ENCODE results near the gene CENPX. TPM values are rescaled to one million over a fixed set of nuclear protein-coding genes. Genes with fewer than 3 reads are reported as not detected.
A peak's percentile ranks its signal among the peaks of the same experiment; 100 is the strongest.

Gene CENPX
- total RNA-seq, 1 experiment from 2014 or later = 77.9 TPM

- no peak overlapping the region for H3K4me3 Mint-ChIP-seq
- H3T11ph ChIP-seq (ENCODE audit: low read length) = no peak overlapping the region
Observed at GRCh38 chr17:82047914-82048570, 25.4 kb upstream of the CENPX start.

More at GRCh38 chr17:82047914-82048570, 25.4 kb upstream of the CENPX start:
- Histone ChIP-seq H2BK120ac (ENCODE audit: low read depth, low read length, poor library complexity, severe bottlenecking) (no peak overlapping the region), H2BK12ac (ENCODE audit: insufficient read length, low read depth, low read length) (no peak overlapping the region), H3K18ac (ENCODE audit: insufficient read length, low read depth, low read length) (no peak overlapping the region), H2AFZ (ENCODE audit: low read length) (no peak overlapping the region), H3K9me3 (ENCODE audit: control insufficient read depth, low read depth, low read length) (no peaks in the 10 kb centered on the region), H3K79me2 (ENCODE audit: insufficient read depth, low read length) (no peaks in the 10 kb centered on the region), H3K4me1 (ENCODE audit: insufficient read depth, low read length) (no peaks in the 10 kb centered on the region; the same call in 1 of the 2 replicates), H2BK15ac (ENCODE audit: low read depth, low read length) (no peak overlapping the region), H3K4ac (ENCODE audit: low read depth, low read length) (no peak overlapping the region), H3K23ac (ENCODE audit: insufficient read length, low read depth, low read length) (no peak overlapping the region), H3K27ac (ENCODE audit: insufficient read length, low read depth, low read length) (no peak overlapping the region), H2BK20ac (ENCODE audit: low read depth, low read length, poor library complexity, severe bottlenecking) (no peak overlapping the region), H4K91ac (ENCODE audit: insufficient read length, low read depth, low read length) (no peak overlapping the region), H2BK5ac (ENCODE audit: insufficient read length, low read length) (no peak overlapping the region), H3K27me3 (ENCODE audit: insufficient read depth, low read length) (no peaks in the 10 kb centered on the region), H4K8ac (replicated peaks; ENCODE audit: insufficient read length, low read depth, low read length) (no peak overlapping the region), H3K4me2 (ENCODE audit: insufficient read depth, insufficient read length, low read length) (no peak overlapping the region), H3K14ac (ENCODE audit: insufficient read depth, low read length) (no peak overlapping the region), H4K20me1 (ENCODE audit: control insufficient read depth, insufficient read depth, insufficient read length) (no peaks in the 10 kb centered on the region), H4K5ac (ENCODE audit: insufficient read length, low read depth, low read length) (no peak overlapping the region), H3K23me2 (ENCODE audit: insufficient read length, low read depth, low read length, poor library complexity, severe bottlenecking) (no peaks in the 10 kb centered on the region), H3K79me1 (ENCODE audit: insufficient read depth, low read depth, low read length, poor library complexity, severe bottlenecking) (peaks cover 2% of the 10 kb centered on the region), H3K9ac (ENCODE audit: extremely low read depth, insufficient read length, low read length) (no peak overlapping the region), H3K56ac (ENCODE audit: insufficient read length, low read depth, low read length) (no peak overlapping the region), H2AK5ac (ENCODE audit: insufficient read length, low read length) (no peak overlapping the region)
- Mint-ChIP-seq H3K36me3 (ENCODE audit: insufficient read depth in 1 of 3, low read depth in 3 of 3) (peaks cover 6 to 23% (median 21%) of the 10 kb centered on the region in 3 experiments; a peak in 6 of 7 replicates), H3K9me3 (no peaks in the 10 kb centered on the region), H3K27me3 (ENCODE audit: low read depth) (no peaks in the 10 kb centered on the region; the same call in 1 of the 2 replicates), H3K27ac (peak overlapping the region in 1 of 3 experiments; percentile 49; a peak in 2 of 7 replicates), H3K4me1 (peaks cover 5 to 17% of the 10 kb centered on the region in 2 experiments; a peak in 2 of 4 replicates)
- WGBS (ENCODE audit: extremely low coverage, insufficient read length, low lambda C conversion rate) = no CpG with 5 or more reads among the region's 25 CpGs
- TF ChIP-seq CTCF (conservative IDR thresholded peaks at IDR 0.05) = no peak
- DNase-seq = no peak

Measured in H9 (cell line).